ENCODE data around the gene NEU1. TPM values are rescaled to one million over a fixed set of nuclear protein-coding genes. Genes with fewer than 3 reads are reported as not detected.
"Not testable (repeated sequence)": the region's sequence is repeated elsewhere in the genome, so short reads cannot be mapped to it uniquely, and the experiment has no call there.

Gene NEU1
- total RNA-seq, 2 experiments from 2014 or later: 29.2 to 29.6 TPM

- H3K27me3 Mint-ChIP-seq, DNase-seq, H3K9me3 Mint-ChIP-seq: not testable (repeated sequence)
- Mint-ChIP-seq H3K36me3 (ENCODE audit: low read depth) (peaks cover 18% of the 10 kb centered on the region), H3K4me1 (peaks cover 49% of the 10 kb centered on the region), H3K27ac (peak overlapping the region; percentile 96), H3K4me3 (peak overlapping the region; percentile 91)
- ChIA-PET POLR2A (interaction anchor here (1.0 to 6.4 kb wide), 12 partner anchors 10 to 157 kb away, joined by 3 to 95 read pairs (median 5); partner anchors contain the start of genes C6orf47, CLIC1, DDAH2 and GPANK1), CTCF (interaction anchor here (0.8 to 2.3 kb wide), 11 partner anchors 10 to 276 kb away, joined by 3 to 14 read pairs (median 6); partner anchors contain the start of genes DDAH2, DDX39B, HSPA1B and LSM2)
These were observed 45.3 kb downstream of the NEU1 start for GRCh38 chr6:31817133-31817928.

GRCh38 chr6:31815025-31815838 is 47.4 kb downstream of the NEU1 start, which contains the start of the genes HSPA1A and HSPA1L:
Gene HSPA1A, plus strand, starts transcription at chr6:31815543. Its CDS starts 214 bp downstream, at chr6:31815757.
Gene HSPA1L, minus strand, starts transcription at chr6:31815283. Its CDS starts 3,311 bp downstream, at chr6:31811972.
- H3K9me3 Mint-ChIP-seq: no peaks in the 10 kb centered on the region
- CTCF ChIA-PET: interaction anchor here (0.8 to 2.4 kb wide), 12 partner anchors 9 to 273 kb away, joined by 3 to 13 read pairs (median 4); partner anchors contain the start of genes CLIC1, DDX39B, HSPA1B and LSM2
- POLR2A ChIA-PET: interaction anchor here (0.8 to 5.6 kb wide), 14 partner anchors 8 to 274 kb away, joined by 3 to 98 read pairs (median 8); partner anchors contain the start of genes CLIC1, CSNK2B, DDX39B and HSPA1B
- H3K36me3 Mint-ChIP-seq (ENCODE audit: low read depth): peaks cover 23% of the 10 kb centered on the region
- peak; percentile 82 for DNase-seq
- peak within 1 kb of the TSS; percentile 83 for H3K4me3 Mint-ChIP-seq
- H3K4me1 Mint-ChIP-seq: peaks cover 55% of the 10 kb centered on the region
- H3K27me3 Mint-ChIP-seq: no peaks in the 10 kb centered on the region
- peak within 1 kb of the TSS; percentile 96 for H3K27ac Mint-ChIP-seq

GRCh38 chr6:31814677-31815024 is 48.0 kb downstream of the NEU1 start:
- H3K9me3 Mint-ChIP-seq: no peaks in the 10 kb centered on the region
- peak; percentile 82 for DNase-seq
- POLR2A ChIA-PET: interaction anchor here (0.8 to 5.6 kb wide), 15 partner anchors 8 to 273 kb away, joined by 3 to 98 read pairs (median 7); partner anchors contain the start of genes CLIC1, CSNK2B, DDX39B and GPANK1
- peaks cover 51% of the 10 kb centered on the region for H3K4me1 Mint-ChIP-seq
- CTCF ChIA-PET: interaction anchor here (0.8 to 2.9 kb wide), 11 partner anchors 8 to 273 kb away, joined by 3 to 14 read pairs (median 5); partner anchors contain the start of genes DDX39B, HSPA1B, LSM2 and VARS1
- H3K27ac Mint-ChIP-seq: peak overlapping the region; percentile 82
- H3K27me3 Mint-ChIP-seq: no peaks in the 10 kb centered on the region
- peaks cover 24% of the 10 kb centered on the region for H3K36me3 Mint-ChIP-seq (ENCODE audit: low read depth)
- H3K4me3 Mint-ChIP-seq: peak overlapping the region; percentile 83

GRCh38 chr6:31813465-31813849 is 49.2 kb downstream of the NEU1 start:
- no peak for DNase-seq
- Mint-ChIP-seq H3K4me1 (peaks cover 44% of the 10 kb centered on the region), H3K9me3 (no peaks in the 10 kb centered on the region), H3K27me3 (no peaks in the 10 kb centered on the region), H3K27ac (peak overlapping the region; percentile 96), H3K36me3 (ENCODE audit: low read depth) (peaks cover 22% of the 10 kb centered on the region), H3K4me3 (peak overlapping the region; percentile 71)
- POLR2A ChIA-PET: interaction anchor here (1.1 to 5.6 kb wide), 12 partner anchors 8 to 272 kb away, joined by 3 to 98 read pairs (median 8); partner anchors contain the start of genes CLIC1, DDX39B, HSPA1B and MSH5
- CTCF ChIA-PET: interaction anchor here (1.1 to 2.9 kb wide), 9 partner anchors 7 to 84 kb away, joined by 3 to 14 read pairs (median 7); partner anchors contain the start of genes CLIC1, HSPA1B, LSM2 and VARS1

GRCh38 chr6:31811645-31812044 is 51.0 kb downstream of the NEU1 start:
- H3K36me3 Mint-ChIP-seq (ENCODE audit: low read depth): peaks cover 13% of the 10 kb centered on the region
- no peak overlapping the region for H3K4me3 Mint-ChIP-seq
- no peaks in the 10 kb centered on the region for H3K9me3 Mint-ChIP-seq
- peak overlapping the region; percentile 96 for H3K27ac Mint-ChIP-seq
- no peak for DNase-seq
- CTCF ChIA-PET: interaction anchor here (2.9 kb wide), 1 partner anchor 15 kb away, joined by 14 read pairs; the partner anchor contains the start of gene HSPA1B
- H3K27me3 Mint-ChIP-seq: no peaks in the 10 kb centered on the region
- H3K4me1 Mint-ChIP-seq: peaks cover 41% of the 10 kb centered on the region
- POLR2A ChIA-PET: interaction anchor here (0.7 to 5.6 kb wide), 9 partner anchors 8 to 160 kb away, joined by 3 to 98 read pairs (median 10); partner anchors contain the start of genes CLIC1, HSPA1B, MSH5 and VARS1

- Mint-ChIP-seq H3K36me3 (ENCODE audit: low read depth) (peaks cover 26% of the 10 kb centered on the region), H3K4me1 (peaks cover 55% of the 10 kb centered on the region)
- POLR2A ChIA-PET: interaction anchor here (4.0 kb wide), 1 partner anchor 11 kb away, joined by 51 read pairs; the partner anchor contains the start of gene VARS1
- CTCF ChIA-PET: interaction anchor here (3.6 kb wide), 1 partner anchor 12 kb away, joined by 23 read pairs; the partner anchor contains the start of gene VARS1
- not testable (repeated sequence) for H3K4me3 Mint-ChIP-seq, H3K27me3 Mint-ChIP-seq, H3K27ac Mint-ChIP-seq, H3K9me3 Mint-ChIP-seq, DNase-seq
These were observed 54.0 kb downstream of the NEU1 start for GRCh38 chr6:31808599-31808998.

Other genes starting within 250 kb of the NEU1 start
- gene AIF1, start 247.6 kb downstream of the NEU1 start, total RNA-seq: 10 to 100 TPM; 11.3 to 11.7 TPM
- 100 to 1,000 TPM; 215 to 222 TPM for gene PRRC2A, start 242.1 kb downstream of the NEU1 start, total RNA-seq
- gene BAG6, start 210.2 kb downstream of the NEU1 start, total RNA-seq: 100 to 1,000 TPM; 275 to 282 TPM
- gene APOM, start 206.9 kb downstream of the NEU1 start, total RNA-seq: 1 to 10 TPM; 2.9 to 3.6 TPM
- 10 to 100 TPM; 26.4 to 26.7 TPM for gene C6orf47, start 202.0 kb downstream of the NEU1 start, total RNA-seq
- gene GPANK1, start 197.8 kb downstream of the NEU1 start, total RNA-seq: 10 to 100 TPM; 33.6 to 35.2 TPM
- gene CSNK2B, start 196.7 kb downstream of the NEU1 start, total RNA-seq: 100 to 1,000 TPM; 199 to 212 TPM
- 10 to 100 TPM; 16.7 to 17.2 TPM for gene LY6G5B, start 192.8 kb downstream of the NEU1 start, total RNA-seq
- gene LY6G5C, start 181.8 kb downstream of the NEU1 start, total RNA-seq: 1 to 10 TPM; 2.3 to 2.6 TPM
- gene ABHD16A, start 159.5 kb downstream of the NEU1 start, total RNA-seq: 10 to 100 TPM; 53.1 to 55.0 TPM
- not detected for gene LY6G6F, start 156.0 kb downstream of the NEU1 start, total RNA-seq
- not detected for gene LY6G6D, start 147.5 kb downstream of the NEU1 start, total RNA-seq
- not detected for gene LY6G6C, start 141.1 kb downstream of the NEU1 start, total RNA-seq
- gene MPIG6B, start 139.4 kb downstream of the NEU1 start, total RNA-seq: not detected
- 10 to 100 TPM; 22.1 to 23.9 TPM for gene DDAH2, start 133.5 kb downstream of the NEU1 start, total RNA-seq
- 100 to 1,000 TPM; 640 to 644 TPM for gene CLIC1, start 126.3 kb downstream of the NEU1 start, total RNA-seq
- gene MSH5, start 122.8 kb downstream of the NEU1 start, total RNA-seq: 10 to 100 TPM; 60.1 to 63.2 TPM
- gene SAPCD1, start 100.2 kb downstream of the NEU1 start, total RNA-seq: 10 to 100 TPM; 10.7 to 14.6 TPM
- gene VWA7, start 85.5 kb downstream of the NEU1 start, total RNA-seq: 10 to 100 TPM; 11.0 to 12.2 TPM
- 10 to 100 TPM; 84.1 to 88.4 TPM for gene VARS1, start 67.1 kb downstream of the NEU1 start, total RNA-seq
- 100 to 1,000 TPM; 100 to 108 TPM for gene LSM2, start 55.9 kb downstream of the NEU1 start, total RNA-seq
- 1 to 10 TPM; 2.8 to 3.0 TPM for gene HSPA1L, start 47.5 kb downstream of the NEU1 start, total RNA-seq
- gene HSPA1A, start 47.3 kb downstream of the NEU1 start, total RNA-seq: 100 to 1,000 TPM; 147 to 151 TPM
- gene HSPA1B, start 35.1 kb downstream of the NEU1 start, total RNA-seq: 10 to 100 TPM; 60.6 to 62.6 TPM
- under 1 TPM in 1 of 2 experiments, not detected in 1; 0.38 TPM for gene SLC44A4, start 16.2 kb upstream of the NEU1 start, total RNA-seq
- gene EHMT2, start 34.9 kb upstream of the NEU1 start, total RNA-seq: 10 to 100 TPM; 57.0 to 58.4 TPM
- gene ZBTB12, start 39.3 kb upstream of the NEU1 start, total RNA-seq: 1 to 10 TPM in 1 of 2 experiments, under 1 TPM in 1; 0.98 to 1.1 TPM
- 1 to 10 TPM in 1 of 2 experiments, under 1 TPM in 1; 0.45 to 1.0 TPM for gene C2, start 64.9 kb upstream of the NEU1 start, total RNA-seq
- under 1 TPM; 0.58 to 0.60 TPM for gene CFB, start 83.3 kb upstream of the NEU1 start, total RNA-seq
- 10 to 100 TPM; 69.6 to 70.6 TPM for gene NELFE, start 96.2 kb upstream of the NEU1 start, total RNA-seq
- gene SKIC2, start 96.4 kb upstream of the NEU1 start, total RNA-seq: 10 to 100 TPM; 69.4 to 74.2 TPM
- 10 to 100 TPM; 16.7 to 17.5 TPM for gene DXO, start 109.3 kb upstream of the NEU1 start, total RNA-seq
- 1 to 10 TPM; 3.3 to 5.7 TPM for gene C4A, start 119.2 kb upstream of the NEU1 start, total RNA-seq
- 1 to 10 TPM; 3.4 to 5.0 TPM for gene C4B, start 152.0 kb upstream of the NEU1 start, total RNA-seq
- gene CYP21A2, start 175.6 kb upstream of the NEU1 start, total RNA-seq: under 1 TPM in 1 of 2 experiments, not detected in 1; 0.23 TPM
- gene TNXB, start 246.5 kb upstream of the NEU1 start, total RNA-seq: 1 to 10 TPM; 5.7 to 6.4 TPM

Data from activated CD4-positive, alpha-beta memory T cell treated with anti-CD3 and anti-CD28 coated beads, Interleukin-2, amount 10 ng/mL, durations not matched to agents 7 days and 5 days (primary cell).